GM18873 (cell line): ENCODE measurements around the gene GRAMD2B.
"Not testable (repeated sequence)": the region's sequence is repeated elsewhere in the genome, so short reads cannot be mapped to it uniquely, and the experiment has no call there.

Experiments
- ATAC-seq: cut with Tn5 transposase; IDR thresholded peaks from one replicate; pipeline ENCODE4 v1.9.1; 2021; ENCODE audit warnings: mild to moderate bottlenecking, moderate library complexity, moderate number of reproducible peaks; ENCODE audit not compliant: unreplicated experiment, low FRiP score

Gene GRAMD2B

GRCh38 chr5:126446498-126447224 lies 23.5 kb downstream of the GRAMD2B start:
- ATAC-seq, result peak; percentile 30

- no peak for ATAC-seq
These were observed 25.5 kb downstream of the GRAMD2B start for GRCh38 chr5:126448720-126449119.

- peak; percentile 86 for ATAC-seq
These were observed 26.6 kb downstream of the GRAMD2B start for GRCh38 chr5:126449751-126450271.

GRCh38 chr5:126450346-126450745 lies 27.1 kb downstream of the GRAMD2B start:
- peak; percentile 40 for ATAC-seq

GRCh38 chr5:126450907-126451306 lies 27.7 kb downstream of the GRAMD2B start:
- no peak for ATAC-seq

GRCh38 chr5:126452477-126452876 lies 29.3 kb downstream of the GRAMD2B start:
- ATAC-seq, result no peak

GRCh38 chr5:126454081-126454480 lies 30.9 kb downstream of the GRAMD2B start:
- ATAC-seq, result no peak

GRCh38 chr5:126454535-126454934 lies 31.3 kb downstream of the GRAMD2B start:
- no peak for ATAC-seq

- no peak for ATAC-seq
These were observed 32.1 kb downstream of the GRAMD2B start for GRCh38 chr5:126455264-126455663.

- no peak for ATAC-seq
These were observed 32.5 kb downstream of the GRAMD2B start for GRCh38 chr5:126455728-126456127.

GRCh38 chr5:126456217-126456820 lies 33.1 kb downstream of the GRAMD2B start:
- ATAC-seq, result no peak

- no peak for ATAC-seq
These were observed 37.2 kb downstream of the GRAMD2B start for GRCh38 chr5:126460459-126460858.

GRCh38 chr5:126460977-126461376 lies 37.8 kb downstream of the GRAMD2B start:
- no peak for ATAC-seq

GRCh38 chr5:126461838-126462237 lies 38.6 kb downstream of the GRAMD2B start:
- no peak for ATAC-seq

- peak; percentile 68 for ATAC-seq
These were observed 39.2 kb downstream of the GRAMD2B start for GRCh38 chr5:126462239-126463014.

GRCh38 chr5:126464016-126464415 lies 40.8 kb downstream of the GRAMD2B start:
- ATAC-seq, result no peak

GRCh38 chr5:126464959-126465358 lies 41.8 kb downstream of the GRAMD2B start:
- ATAC-seq, result no peak

GRCh38 chr5:126468091-126468490 lies 44.9 kb downstream of the GRAMD2B start:
- ATAC-seq, result no peak

- no peak for ATAC-seq
These were observed 46.5 kb downstream of the GRAMD2B start for GRCh38 chr5:126469536-126470316.

- ATAC-seq, result not testable (repeated sequence)
These were observed 47.3 kb downstream of the GRAMD2B start for GRCh38 chr5:126470529-126470928.
